DOHH2 (cell line): Measurements from ENCODE around the gene CSMD2.

Experiments
- EZH2phosphoT487 ChIP-seq: fragments of 200-600 bp; sonication (generic); IDR thresholded peaks from 2 replicates; pipeline ENCODE4 v1.6.1; 2017; ENCODE audit warnings: borderline replicate concordance, mild to moderate bottlenecking, antibody characterized with exemption, low read length, moderate library complexity, mixed read lengths
- TF ChIP-seq, protein P1 (sequence below): fragments of 200-600 bp; sonication (generic); IDR thresholded peaks from one replicate; pipeline ENCODE4 v1.5.1; 2014; ENCODE audit warnings: antibody characterized with exemption, mild to moderate bottlenecking, low read depth, low read length; ENCODE audit not compliant: poor library complexity, severe bottlenecking

DNA sequence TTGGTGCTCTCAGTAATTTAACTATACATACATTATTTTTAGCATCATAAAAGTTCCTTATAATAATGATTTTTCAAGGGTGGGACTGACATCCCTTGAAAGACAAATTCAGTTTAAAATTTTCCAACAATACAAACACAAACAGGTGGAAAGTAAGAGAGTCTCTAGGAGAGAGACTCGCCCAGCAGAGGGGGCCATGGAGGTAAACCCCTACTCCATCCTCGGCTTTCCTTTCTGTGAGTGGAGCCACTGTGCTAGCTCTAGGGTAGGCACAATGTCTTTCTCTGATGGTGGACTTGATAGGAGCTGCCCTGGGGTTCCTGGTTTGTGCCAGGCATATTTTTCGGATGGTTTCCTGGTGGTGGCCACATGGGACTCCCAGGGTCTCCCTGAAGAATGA is 8.3 kb downstream of the CSMD2 start:
- TF ChIP-seq, protein P1, sequence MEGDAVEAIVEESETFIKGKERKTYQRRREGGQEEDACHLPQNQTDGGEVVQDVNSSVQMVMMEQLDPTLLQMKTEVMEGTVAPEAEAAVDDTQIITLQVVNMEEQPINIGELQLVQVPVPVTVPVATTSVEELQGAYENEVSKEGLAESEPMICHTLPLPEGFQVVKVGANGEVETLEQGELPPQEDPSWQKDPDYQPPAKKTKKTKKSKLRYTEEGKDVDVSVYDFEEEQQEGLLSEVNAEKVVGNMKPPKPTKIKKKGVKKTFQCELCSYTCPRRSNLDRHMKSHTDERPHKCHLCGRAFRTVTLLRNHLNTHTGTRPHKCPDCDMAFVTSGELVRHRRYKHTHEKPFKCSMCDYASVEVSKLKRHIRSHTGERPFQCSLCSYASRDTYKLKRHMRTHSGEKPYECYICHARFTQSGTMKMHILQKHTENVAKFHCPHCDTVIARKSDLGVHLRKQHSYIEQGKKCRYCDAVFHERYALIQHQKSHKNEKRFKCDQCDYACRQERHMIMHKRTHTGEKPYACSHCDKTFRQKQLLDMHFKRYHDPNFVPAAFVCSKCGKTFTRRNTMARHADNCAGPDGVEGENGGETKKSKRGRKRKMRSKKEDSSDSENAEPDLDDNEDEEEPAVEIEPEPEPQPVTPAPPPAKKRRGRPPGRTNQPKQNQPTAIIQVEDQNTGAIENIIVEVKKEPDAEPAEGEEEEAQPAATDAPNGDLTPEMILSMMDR, result peak; percentile 24
- TF ChIP-seq EZH2phosphoT487, result no peak
